GM10266 (cell line): Measurements from ENCODE around the gene SIGMAR1.

Experiments
- DNase-seq: peaks from one replicate; pipeline ENCODE4 v3.0.0; 2012; ENCODE audit errors: extremely low spot score
- CTCF ChIP-seq: IDR thresholded peaks from 2 replicates; pipeline ENCODE4 v1.5.1; 2012; ENCODE audit warnings: mild to moderate bottlenecking, low read depth; ENCODE audit not compliant: control insufficient read depth, insufficient read depth; ENCODE audit errors: missing control alignments

SIGMAR1 gene

GRCh38 chr9:34623374-34624235 is 14.0 kb downstream of the SIGMAR1 start:
- DNase-seq, result no peak
- TF ChIP-seq CTCF, result no peak

GRCh38 chr9:34620061-34620994 is 17.3 kb downstream of the SIGMAR1 start, which contains the start of gene DCTN3:
TSS of gene DCTN3 (minus strand) at chr9:34620495. CDS start at chr9:34620464, 31 bp downstream.
- DNase-seq, result peak; percentile 98
- TF ChIP-seq CTCF, result no peak

DNA sequence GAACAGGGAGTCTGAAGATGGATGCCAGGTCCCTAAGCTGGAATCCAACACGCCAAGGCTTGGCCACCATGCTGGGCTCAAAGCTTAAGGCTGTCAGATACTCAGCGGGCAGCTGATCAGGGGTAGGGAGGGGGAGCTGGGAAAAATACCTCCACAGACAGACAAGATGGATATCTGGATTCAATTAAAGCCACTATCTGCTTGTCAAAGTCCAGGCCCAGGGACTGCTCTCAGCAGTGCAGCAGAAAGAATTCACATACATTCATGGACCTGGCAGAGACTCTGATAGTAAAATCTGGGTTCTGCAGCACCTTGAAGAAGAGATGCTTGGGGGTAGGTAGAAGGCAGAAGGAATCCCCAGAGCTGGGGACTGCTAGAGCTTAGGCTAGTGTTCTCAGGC is 22.5 kb downstream of the SIGMAR1 start:
- TF ChIP-seq CTCF, result no peak
- DNase-seq, result no peak

DNA sequence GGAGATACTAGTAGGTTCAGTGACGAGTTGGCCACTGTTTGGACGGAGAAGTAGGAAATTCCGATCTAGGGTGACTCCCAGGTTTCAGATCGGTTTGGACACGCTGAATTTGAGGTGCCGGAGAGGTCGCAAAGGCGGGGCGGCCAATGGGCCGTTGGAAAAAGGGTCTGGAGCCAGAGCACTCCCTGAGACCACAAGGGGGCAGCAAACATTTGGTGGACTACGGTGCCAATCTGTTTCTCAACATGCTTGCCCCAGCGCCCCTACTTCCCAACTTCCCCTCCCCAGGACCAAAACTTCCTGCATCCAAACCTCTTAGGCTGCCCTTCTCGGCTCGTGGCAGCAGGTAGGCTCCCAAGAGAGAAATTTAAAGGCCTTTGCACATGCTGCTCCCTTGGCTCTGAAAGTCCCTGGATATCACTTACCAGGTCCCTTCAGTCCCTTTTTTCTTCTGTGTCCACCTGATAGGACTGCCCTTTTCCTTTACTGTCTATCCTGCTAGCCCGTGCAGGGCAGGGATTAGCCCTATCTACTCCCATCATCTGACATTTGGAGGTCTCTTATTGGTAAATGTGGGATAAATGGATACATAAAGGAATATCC is 24.7 kb downstream of the SIGMAR1 start:
- DNase-seq, result peak; percentile 82
- peak; percentile 85 for TF ChIP-seq CTCF

GRCh38 chr9:34611811-34612787 is 25.5 kb downstream of the SIGMAR1 start, which contains the start of gene RPP25L:
TSS of gene RPP25L (minus strand) at chr9:34612097. CDS start at chr9:34611296, 801 bp downstream.
- no peak for TF ChIP-seq CTCF
- DNase-seq, result peak; percentile 95

- DNase-seq, result no peak
- no peak for TF ChIP-seq CTCF
Measured at GRCh38 chr9:34611251-34611810, 26.3 kb downstream of the SIGMAR1 start.
